Right lobe of liver (tissue), 6 donors: Measurements from ENCODE around the gene CXorf58. TPM values are rescaled to one million over a fixed set of nuclear protein-coding genes. Genes with fewer than 3 reads are reported as not detected.
"Not testable (repeated sequence)": the region's sequence is repeated elsewhere in the genome, so short reads cannot be mapped to it uniquely, and the experiment has no call there.

Source experiments
- ATAC-seq, 4 donors: fragments of 200-7000 bp; cut with Tn5 transposase; one replicate each; pipeline ENCODE4 v1.9.1; 2020; ENCODE audit warnings: mild to moderate bottlenecking in 4 of 4, moderate library complexity in 4 of 4
- DNase-seq, 3 donors: peaks; one replicate each; pipeline ENCODE4 v3.0.0-alpha.2; 2020
- H3K27ac ChIP-seq, 3 donors: fragments of 200-600 bp; one replicate each; pipeline ENCODE4 v1.8.0; 2022
- H3K27me3 ChIP-seq, 2 donors: fragments of 200-600 bp; one replicate each; pipeline ENCODE4 v1.8.0; 2022
- H3K36me3 ChIP-seq, 4 donors: fragments of 200-600 bp; sonication (generic) in 1 of 4; one replicate each; pipeline versions ENCODE4 v1.5.1 to v1.8.0; 2017 to 2022; ENCODE audit warnings: control low read depth in 1 of 4
- H3K4me1 ChIP-seq, 4 donors: fragments of 200-600 bp; sonication (generic) in 1 of 4; one replicate each; pipeline versions ENCODE4 v1.5.1 to v1.8.0; 2017 to 2022; ENCODE audit warnings: control low read depth in 1 of 4
- H3K4me3 ChIP-seq, 3 donors: fragments of 200-600 bp; one replicate each; pipeline ENCODE4 v1.8.0; 2022
- H3K9me3 ChIP-seq, 4 donors: fragments of 200-600 bp; sonication (generic) in 1 of 4; one replicate each; pipeline versions ENCODE4 v1.5.1 to v1.8.0; 2017 to 2022; ENCODE audit warnings: control low read depth in 1 of 4
- CTCF ChIP-seq, 4 donors: fragments of 200-600 bp in 3 of 4; fragments of 450-650 bp in 1 of 4; IDR thresholded peaks; one replicate each; pipeline versions ENCODE4 v1.5.1 to v1.8.0; 2016 to 2022; ENCODE audit warnings: antibody characterized with exemption in 4 of 4, mild to moderate bottlenecking in 2 of 4
- POLR2A ChIP-seq: fragments of 450-650 bp; IDR thresholded peaks from one replicate; pipeline ENCODE4 v1.6.1; 2017; ENCODE audit warnings: antibody characterized with exemption, mild to moderate bottlenecking
- WGBS: methylation state at CpG from one replicate; pipeline ENCODE4 v1.1.6; 2018; ENCODE audit warnings: low coverage, low lambda C conversion rate; ENCODE audit not compliant: insufficient coverage; ENCODE audit errors: missing lambda C conversion rate; 5-methylcytosine and 5-hydroxymethylcytosine counted together
- intact Hi-C, 2 donors: fragments of 100-400 bp; cut with DNase I; formaldehyde crosslinking; loops; one replicate each; pipeline versions ENCODE4 v1.11.2 to v1.14.1; 2022
- total RNA-seq, 6 experiments: library from RNA; depleted of rRNA in 2 of 6; stranded (reverse); fragments of >200 nt in 2 of 6; fragmentation: NEBNext Ultra II Directional in 3 of 6; extraction: Animal tissue kit (Norgen Biotek cat#: 25700) in 3 of 6; gene quantifications; one replicate each; pipeline versions ENCODE4 v1.1.0 to v1.2.4, GENCODE V29; 2016 to 2023
- donor health status: DM: no; HTN: yes; CAD: no.
- donor health status: DM: no; HTN: no; CAD: no.
- donor health status: DM: no; HTN: no; CAD: no.
- donor health status: DM: no; HTN: yes; CAD: no.
- donor health status: DM: no; HTN: yes; CAD: no.

CXorf58 gene
- total RNA-seq, 6 experiments from 2014 or later: not detected

DNA sequence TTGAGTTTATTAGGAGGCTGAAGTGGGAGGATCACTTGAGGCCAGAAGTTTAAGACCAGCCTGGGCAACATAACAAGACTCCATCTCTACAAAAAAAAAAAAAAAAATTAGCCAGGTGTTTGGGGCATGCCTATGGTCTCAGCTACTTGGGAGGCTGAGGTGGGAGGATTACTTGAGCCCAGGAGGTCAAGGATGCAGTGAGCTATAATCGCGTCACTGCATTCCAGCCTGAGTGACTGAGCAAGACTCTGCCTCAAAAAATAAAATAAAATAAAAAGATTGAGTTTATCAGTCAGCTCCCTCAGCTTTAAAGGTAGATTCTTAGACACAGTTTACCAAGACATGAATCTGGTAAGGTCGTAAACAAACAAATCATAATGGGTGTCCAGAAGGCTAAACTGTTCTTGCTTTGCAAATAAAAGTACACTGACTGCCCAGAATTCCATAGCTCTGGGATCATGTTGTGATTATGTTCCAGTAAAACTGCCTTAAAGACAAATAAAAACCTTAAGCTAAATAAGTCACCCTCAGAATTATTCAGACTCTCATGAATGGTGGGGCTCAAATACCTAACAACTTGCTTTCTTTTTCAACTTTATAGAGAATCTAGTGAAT, 18.8 kb upstream of the CXorf58 start:
- Histone ChIP-seq H3K9me3 (no peaks in the 10 kb centered on the region), H3K27ac (peak overlapping the region in 1 of 3 donors; percentile 26), H3K4me3 (no peak overlapping the region), H3K4me1 (peaks cover 0 to 4% (median 0%) of the 10 kb centered on the region in 4 donors), H3K36me3 (no peaks in the 10 kb centered on the region), H3K27me3 (no peaks in the 10 kb centered on the region)
- no peak for DNase-seq
- WGBS: 74% methylated on average over 3 of the region's 3 CpGs
- intact Hi-C loops: no loop called here
- peak in 2 of 4 donors; percentile 22 to 38 for ATAC-seq
- TF ChIP-seq POLR2A (no peak), CTCF (IDR thresholded peaks at IDR 0.05) (no peak)

DNA sequence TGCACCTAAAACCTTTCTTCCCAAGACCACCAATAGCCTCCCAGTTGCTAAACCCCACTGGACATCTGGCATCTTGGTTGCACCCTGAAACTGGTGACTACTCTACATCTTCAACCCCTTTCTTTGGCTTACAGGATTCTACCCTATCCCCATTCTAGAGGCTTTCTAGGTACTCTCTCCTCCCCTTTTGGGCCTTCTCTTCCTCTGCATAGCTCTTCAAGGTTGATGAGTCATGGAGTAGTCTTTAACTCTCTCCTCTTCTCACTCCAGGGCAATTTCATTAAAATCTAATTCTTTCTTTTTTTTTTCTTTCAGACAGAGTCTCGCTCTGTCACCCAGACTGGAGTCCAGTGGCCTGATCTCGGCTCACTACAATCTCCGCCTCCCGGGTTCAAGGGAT, 16.9 kb upstream of the CXorf58 start:
- DNase-seq: no peak
- TF ChIP-seq POLR2A (no peak), CTCF (IDR thresholded peaks at IDR 0.05) (no peak)
- ATAC-seq: no peak
- Histone ChIP-seq H3K4me1 (peaks cover 0 to 4% (median 0%) of the 10 kb centered on the region in 4 donors), H3K27me3 (no peaks in the 10 kb centered on the region), H3K27ac (no peak overlapping the region), H3K4me3 (no peak overlapping the region), H3K9me3 (no peaks in the 10 kb centered on the region), H3K36me3 (no peaks in the 10 kb centered on the region)
- 81% methylated on average over 4 of the region's 4 CpGs for WGBS
- intact Hi-C loops: no loop called here

GRCh38 chrX:23894993-23895392, 12.8 kb upstream of the CXorf58 start:
- intact Hi-C loops, H3K4me3 ChIP-seq, H3K9me3 ChIP-seq, H3K27ac ChIP-seq, H3K4me1 ChIP-seq, H3K36me3 ChIP-seq, ATAC-seq, H3K27me3 ChIP-seq, DNase-seq: not testable (repeated sequence)
- 81% methylated on average over 6 of the region's 6 CpGs for WGBS

DNA sequence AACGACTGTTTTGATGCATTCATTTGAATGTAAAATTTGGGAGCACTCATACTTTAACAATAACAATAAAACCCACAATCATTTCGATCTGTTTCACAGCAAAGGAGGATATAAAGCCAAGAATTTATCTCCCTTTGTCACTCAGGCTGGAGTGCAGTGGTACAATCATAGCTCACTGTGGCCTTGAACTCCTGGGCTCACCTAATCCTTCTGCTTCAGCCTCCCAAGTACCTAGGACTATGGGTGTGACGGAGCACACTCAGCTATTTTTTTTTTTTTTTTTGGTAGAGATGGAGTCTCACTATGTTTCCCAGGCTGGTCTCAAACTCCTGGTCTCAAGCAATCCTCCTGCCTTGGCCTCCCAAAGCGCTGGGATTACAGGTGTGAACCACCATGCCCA, 11.3 kb upstream of the CXorf58 start:
- H3K4me3 ChIP-seq, DNase-seq, H3K4me1 ChIP-seq, H3K36me3 ChIP-seq, H3K9me3 ChIP-seq, H3K27me3 ChIP-seq, H3K27ac ChIP-seq, ATAC-seq, intact Hi-C loops: not testable (repeated sequence)
- WGBS: 56% methylated on average over 4 of the region's 4 CpGs

- Histone ChIP-seq H3K4me1 (peaks cover 0 to 6% (median 0%) of the 10 kb centered on the region in 4 donors), H3K27me3 (no peaks in the 10 kb centered on the region), H3K36me3 (no peaks in the 10 kb centered on the region), H3K4me3 (no peak overlapping the region), H3K27ac (no peak overlapping the region), H3K9me3 (no peaks in the 10 kb centered on the region)
- TF ChIP-seq CTCF (IDR thresholded peaks at IDR 0.05) (no peak), POLR2A (no peak)
- WGBS: 40% methylated on average over 2 of the region's 2 CpGs
- intact Hi-C loops: no loop called here
- no peak for DNase-seq
- ATAC-seq: no peak
Measured at GRCh38 chrX:23896981-23897380, 10.8 kb upstream of the CXorf58 start.
